Measurements from ENCODE around the gene PARVG. TPM values are rescaled to one million over a fixed set of nuclear protein-coding genes. Genes with fewer than 3 reads are reported as not detected.

The PARVG gene
- total RNA-seq, 1 experiment from 2014 or later: 1.3 TPM

GRCh38 chr22:44147008-44147645, 33.6 kb upstream of the PARVG start:
- Mint-ChIP-seq H3K36me3 (ENCODE audit: insufficient read depth in 1 of 3, low read depth in 3 of 3) (peaks cover 0 to 3% (median 0%) of the 10 kb centered on the region in 3 experiments; a peak in 1 of 7 replicates), H3K4me3 (peak overlapping the region in 1 of 2 experiments; percentile 35; a peak in 4 of 5 replicates), H3K4me1 (peaks cover 56 to 63% of the 10 kb centered on the region in 2 experiments), H3K27ac (peak overlapping the region; percentile 58 to 99 (median 99)), H3K27me3 (ENCODE audit: low read depth) (no peaks in the 10 kb centered on the region; the same call in 1 of the 2 replicates), H3K9me3 (peaks cover 0 to 5% of the 10 kb centered on the region in 2 experiments; a peak in 1 of 5 replicates)
- Histone ChIP-seq H4K91ac (ENCODE audit: insufficient read length, low read depth, low read length) (peak overlapping the region; percentile 20), H3K4me2 (ENCODE audit: insufficient read depth, insufficient read length, low read length) (peak overlapping the region; percentile 3), H3K27ac (ENCODE audit: insufficient read length, low read depth, low read length) (peak overlapping the region; percentile 81), H2BK20ac (ENCODE audit: low read depth, low read length, poor library complexity, severe bottlenecking) (no peak overlapping the region), H3K14ac (ENCODE audit: insufficient read depth, low read length) (peak overlapping the region; percentile 49; the same call in 1 of the 2 replicates), H2AFZ (ENCODE audit: low read length) (no peak overlapping the region), H3K9me3 (ENCODE audit: control insufficient read depth, low read depth, low read length) (no peaks in the 10 kb centered on the region), H3K4me1 (ENCODE audit: insufficient read depth, low read length) (peaks cover 25% of the 10 kb centered on the region), H4K20me1 (ENCODE audit: control insufficient read depth, insufficient read depth, insufficient read length) (no peaks in the 10 kb centered on the region), H3K79me2 (ENCODE audit: insufficient read depth, low read length) (no peaks in the 10 kb centered on the region), H3K23ac (ENCODE audit: insufficient read length, low read depth, low read length) (no peak overlapping the region), H3K27me3 (ENCODE audit: insufficient read depth, low read length) (no peaks in the 10 kb centered on the region), H3K23me2 (ENCODE audit: insufficient read length, low read depth, low read length, poor library complexity, severe bottlenecking) (no peaks in the 10 kb centered on the region), H2BK12ac (ENCODE audit: insufficient read length, low read depth, low read length) (peak overlapping the region; percentile 64), H2BK15ac (ENCODE audit: low read depth, low read length) (no peak overlapping the region), H3K4ac (ENCODE audit: low read depth, low read length) (no peak overlapping the region), H4K5ac (ENCODE audit: insufficient read length, low read depth, low read length) (no peak overlapping the region), H3K9ac (ENCODE audit: extremely low read depth, insufficient read length, low read length) (peak overlapping the region; percentile 26), H2BK5ac (ENCODE audit: insufficient read length, low read length) (peak overlapping the region; percentile 8), H2AK5ac (ENCODE audit: insufficient read length, low read length) (no peak overlapping the region), H4K8ac (replicated peaks; ENCODE audit: insufficient read length, low read depth, low read length) (no peak overlapping the region), H3K56ac (ENCODE audit: insufficient read length, low read depth, low read length) (no peak overlapping the region), H3T11ph (ENCODE audit: low read length) (no peak overlapping the region), H3K18ac (ENCODE audit: insufficient read length, low read depth, low read length) (peak overlapping the region; percentile 66), H3K79me1 (ENCODE audit: insufficient read depth, low read depth, low read length, poor library complexity, severe bottlenecking) (no peaks in the 10 kb centered on the region), H2BK120ac (ENCODE audit: low read depth, low read length, poor library complexity, severe bottlenecking) (no peak overlapping the region)
- no peak for DNase-seq
- WGBS (ENCODE audit: extremely low coverage, insufficient read length, low lambda C conversion rate): no CpG with 5 or more reads among the region's 12 CpGs
- TF ChIP-seq CTCF (conservative IDR thresholded peaks at IDR 0.05): no peak

Measured in H9 (cell line).